ENCODE results near the gene SPOCK1.

Gene SPOCK1

GRCh38 chr5:137292461-137293027, 206.6 kb downstream of the SPOCK1 start:
- no peak for DNase-seq (ENCODE audit: low spot score)

GRCh38 chr5:137291436-137291835, 207.7 kb downstream of the SPOCK1 start:
- no peak for DNase-seq (ENCODE audit: low spot score)

GRCh38 chr5:137291031-137291430, 208.1 kb downstream of the SPOCK1 start:
- no peak for DNase-seq (ENCODE audit: low spot score)

- no peak for DNase-seq (ENCODE audit: low spot score)
Measured at GRCh38 chr5:137290373-137290772, 208.8 kb downstream of the SPOCK1 start.

- DNase-seq (ENCODE audit: low spot score): no peak
Measured at GRCh38 chr5:137289856-137290255, 209.3 kb downstream of the SPOCK1 start.

- no peak for DNase-seq (ENCODE audit: low spot score)
Measured at GRCh38 chr5:137287569-137287968, 211.6 kb downstream of the SPOCK1 start.

- no peak for DNase-seq (ENCODE audit: low spot score)
Measured at GRCh38 chr5:137286025-137286610, 213.0 kb downstream of the SPOCK1 start.

- no peak for DNase-seq (ENCODE audit: low spot score)
Measured at GRCh38 chr5:137283801-137284200, 215.3 kb downstream of the SPOCK1 start.

- DNase-seq (ENCODE audit: low spot score): no peak
Measured at GRCh38 chr5:137282216-137282615, 216.9 kb downstream of the SPOCK1 start.

GRCh38 chr5:137281201-137281600, 217.9 kb downstream of the SPOCK1 start:
- DNase-seq (ENCODE audit: low spot score): no peak

- DNase-seq (ENCODE audit: low spot score): no peak
Measured at GRCh38 chr5:137280656-137281055, 218.5 kb downstream of the SPOCK1 start.

GRCh38 chr5:137279521-137280231, 219.4 kb downstream of the SPOCK1 start:
- DNase-seq (ENCODE audit: low spot score): no peak

- DNase-seq (ENCODE audit: low spot score): no peak
Measured at GRCh38 chr5:137278476-137278875, 220.7 kb downstream of the SPOCK1 start.

- DNase-seq (ENCODE audit: low spot score): no peak
Measured at GRCh38 chr5:137275083-137275482, 224.0 kb downstream of the SPOCK1 start.

- no peak for DNase-seq (ENCODE audit: low spot score)
Measured at GRCh38 chr5:137273511-137273910, 225.6 kb downstream of the SPOCK1 start.

GRCh38 chr5:137272831-137273230, 226.3 kb downstream of the SPOCK1 start:
- DNase-seq (ENCODE audit: low spot score): no peak

- DNase-seq (ENCODE audit: low spot score): no peak
Measured at GRCh38 chr5:137269946-137270345, 229.2 kb downstream of the SPOCK1 start.

GRCh38 chr5:137269274-137269673, 229.9 kb downstream of the SPOCK1 start:
- DNase-seq (ENCODE audit: low spot score): no peak

- no peak for DNase-seq (ENCODE audit: low spot score)
Measured at GRCh38 chr5:137268646-137269045, 230.5 kb downstream of the SPOCK1 start.

GRCh38 chr5:137266186-137266585, 232.9 kb downstream of the SPOCK1 start:
- no peak for DNase-seq (ENCODE audit: low spot score)

GRCh38 chr5:137265457-137265856, 233.7 kb downstream of the SPOCK1 start:
- no peak for DNase-seq (ENCODE audit: low spot score)

- DNase-seq (ENCODE audit: low spot score): no peak
Measured at GRCh38 chr5:137264573-137264972, 234.6 kb downstream of the SPOCK1 start.

GRCh38 chr5:137264041-137264440, 235.1 kb downstream of the SPOCK1 start:
- DNase-seq (ENCODE audit: low spot score): no peak

Measured in left forelimb (tissue), 1 donor.